ENCODE results near the gene ZNF576. TPM values are rescaled to one million over a fixed set of nuclear protein-coding genes. Genes with fewer than 3 reads are reported as not detected.

The ZNF576 gene
- total and polyA plus RNA-seq, 9 of the 15 experiments (the other 6 are each of a cell fraction or from before 2014, with no cell fraction given): 6.8 to 18.2 (median 12.2) TPM

GRCh38 chr19:43619262-43620060 is 23.1 kb downstream of the ZNF576 start, which contains the start of gene ZNF428 (continued):
- TF ChIP-seq CUX1 (CRISPR knock-in tag; IDR thresholded peaks at IDR 0.05) (no peak), ZBTB9 (CRISPR knock-in tag; IDR thresholded peaks at IDR 0.05) (no peak), THAP7 (CRISPR knock-in tag; IDR thresholded peaks at IDR 0.05) (no peak; the same call in none of the 2 replicates), ZNF354B (CRISPR knock-in tag; IDR thresholded peaks at IDR 0.05) (no peak), FOXJ3 (CRISPR knock-in tag; IDR thresholded peaks at IDR 0.05) (no peak), MCM5 (IDR thresholded peaks at IDR 0.05; ENCODE audit: low read depth) (no peak), NFIX (CRISPR knock-in tag; IDR thresholded peaks at IDR 0.05; ENCODE audit: low read depth) (0 out of 2 replicates have a peak, but pooled peaks have one; percentile 4), RBM25 (IDR thresholded peaks at IDR 0.05; ENCODE audit: low read depth, low read length, severe bottlenecking) (no peak), KLF16 (IDR thresholded peaks at IDR 0.05) (no peak), ZNF561 (CRISPR knock-in tag; conservative IDR thresholded peaks at IDR 0.05) (no peak), FIP1L1 (IDR thresholded peaks at IDR 0.05; ENCODE audit: low read depth, low read length, poor library complexity, severe bottlenecking) (peak; percentile 83), PCBP1 (IDR thresholded peaks at IDR 0.05; ENCODE audit: low read depth, low read length, poor library complexity, severe bottlenecking) (no peak), HDAC2 (IDR thresholded peaks at IDR 0.05) (no peak), ZEB2 (IDR thresholded peaks at IDR 0.05) (no peak), BRF1 (IDR thresholded peaks at IDR 0.05; ENCODE audit: borderline replicate concordance, extremely low read depth, insufficient read length) (no peak), GTF2F1 (IDR thresholded peaks at IDR 0.05; ENCODE audit: low read depth, low read length) (peak; percentile 68), SMC3 (conservative IDR thresholded peaks at IDR 0.05; ENCODE audit: insufficient read depth, low read depth, low read length) (no peak)
- TF ChIP-seq, protein P1, sequence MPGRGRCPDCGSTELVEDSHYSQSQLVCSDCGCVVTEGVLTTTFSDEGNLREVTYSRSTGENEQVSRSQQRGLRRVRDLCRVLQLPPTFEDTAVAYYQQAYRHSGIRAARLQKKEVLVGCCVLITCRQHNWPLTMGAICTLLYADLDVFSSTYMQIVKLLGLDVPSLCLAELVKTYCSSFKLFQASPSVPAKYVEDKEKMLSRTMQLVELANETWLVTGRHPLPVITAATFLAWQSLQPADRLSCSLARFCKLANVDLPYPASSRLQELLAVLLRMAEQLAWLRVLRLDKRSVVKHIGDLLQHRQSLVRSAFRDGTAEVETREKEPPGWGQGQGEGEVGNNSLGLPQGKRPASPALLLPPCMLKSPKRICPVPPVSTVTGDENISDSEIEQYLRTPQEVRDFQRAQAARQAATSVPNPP (IDR thresholded peaks at IDR 0.05; ENCODE audit: borderline replicate concordance, insufficient read depth, insufficient read length): no peak
- TF ChIP-seq, protein P2, sequence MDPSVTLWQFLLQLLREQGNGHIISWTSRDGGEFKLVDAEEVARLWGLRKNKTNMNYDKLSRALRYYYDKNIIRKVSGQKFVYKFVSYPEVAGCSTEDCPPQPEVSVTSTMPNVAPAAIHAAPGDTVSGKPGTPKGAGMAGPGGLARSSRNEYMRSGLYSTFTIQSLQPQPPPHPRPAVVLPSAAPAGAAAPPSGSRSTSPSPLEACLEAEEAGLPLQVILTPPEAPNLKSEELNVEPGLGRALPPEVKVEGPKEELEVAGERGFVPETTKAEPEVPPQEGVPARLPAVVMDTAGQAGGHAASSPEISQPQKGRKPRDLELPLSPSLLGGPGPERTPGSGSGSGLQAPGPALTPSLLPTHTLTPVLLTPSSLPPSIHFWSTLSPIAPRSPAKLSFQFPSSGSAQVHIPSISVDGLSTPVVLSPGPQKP (CRISPR knock-in tag; IDR thresholded peaks at IDR 0.05): no peak
